Brain microvascular endothelial cell (primary cell): ENCODE results near the gene CC2D1A.

Experiments used
- DNase-seq: peaks from one replicate; pipeline ENCODE4 v3.0.0-alpha.2; 2020
- H3K27ac ChIP-seq: fragments of 250-450 bp; sonication (Bioruptor Pico); 2 replicates; pipeline ENCODE4 v1.5.1; 2020; ENCODE audit warnings: mild to moderate bottlenecking, moderate library complexity
- H3K27me3 ChIP-seq: fragments of 250-450 bp; sonication (Bioruptor Pico); replicated peaks from 2 replicates; pipeline ENCODE4 v1.5.1; 2020; ENCODE audit warnings: mild to moderate bottlenecking
- H3K36me3 ChIP-seq: fragments of 250-450 bp; sonication (Bioruptor Pico); replicated peaks from 2 replicates; pipeline ENCODE4 v1.5.1; 2020; ENCODE audit warnings: mild to moderate bottlenecking
- H3K4me3 ChIP-seq: 2 replicates; pipeline ENCODE4 v1.5.1; 2011; ENCODE audit warnings: low read depth, mild to moderate bottlenecking, control low read depth, low read length, moderate library complexity
- CTCF ChIP-seq: IDR thresholded peaks from 2 replicates; pipeline ENCODE4 v1.5.1; 2011; ENCODE audit warnings: low read depth, mild to moderate bottlenecking, moderate library complexity, low read length, control low read depth, inconsistent platforms; ENCODE audit errors: missing control alignments
- in situ Hi-C: cut with HindIII; loops from 2 replicates; pipeline ENCODE4 v1.10.0; 2017; ENCODE audit warnings: low sequenced_read_pairs, low pct_ligation_motif_present

Gene CC2D1A

GRCh38 chr19:13884726-13885591 lies 21.0 kb upstream of the CC2D1A start:
- DNase-seq: no peak
- no peak overlapping the region for H3K4me3 ChIP-seq
- no peak for TF ChIP-seq CTCF
- no peaks in the 10 kb centered on the region for H3K36me3 ChIP-seq
- H3K27ac ChIP-seq: no peak overlapping the region
- H3K27me3 ChIP-seq: no peaks in the 10 kb centered on the region
- in situ Hi-C loops: no loop called here

- H3K4me3 ChIP-seq: no peak overlapping the region
- no peaks in the 10 kb centered on the region for H3K27me3 ChIP-seq
- H3K36me3 ChIP-seq: no peaks in the 10 kb centered on the region
- in situ Hi-C loops: no loop called here
- no peak overlapping the region for H3K27ac ChIP-seq
- no peak for DNase-seq
- TF ChIP-seq CTCF: no peak
These were observed 20.1 kb upstream of the CC2D1A start for GRCh38 chr19:13885826-13886365.

- DNase-seq: no peak
- no peak for TF ChIP-seq CTCF
- H3K4me3 ChIP-seq: no peak overlapping the region
- H3K27me3 ChIP-seq: no peaks in the 10 kb centered on the region
- no peaks in the 10 kb centered on the region for H3K36me3 ChIP-seq
- no peak overlapping the region for H3K27ac ChIP-seq
- in situ Hi-C loops: no loop called here
These were observed 19.0 kb upstream of the CC2D1A start for GRCh38 chr19:13887018-13887436.

GRCh38 chr19:13887517-13887916 lies 18.5 kb upstream of the CC2D1A start:
- no peak for TF ChIP-seq CTCF
- DNase-seq: no peak
- no peaks in the 10 kb centered on the region for H3K36me3 ChIP-seq
- H3K27ac ChIP-seq: no peak overlapping the region
- no peak overlapping the region for H3K4me3 ChIP-seq
- in situ Hi-C loops: no loop called here
- H3K27me3 ChIP-seq: no peaks in the 10 kb centered on the region

GRCh38 chr19:13888281-13888680 lies 17.7 kb upstream of the CC2D1A start:
- H3K27me3 ChIP-seq: no peaks in the 10 kb centered on the region
- no peak overlapping the region for H3K27ac ChIP-seq
- in situ Hi-C loops: no loop called here

More at GRCh38 chr19:13888281-13888680, 17.7 kb upstream of the CC2D1A start:
- TF ChIP-seq CTCF: no peak
- no peak for DNase-seq
- Histone ChIP-seq H3K36me3 (no peaks in the 10 kb centered on the region), H3K4me3 (no peak overlapping the region)
